Measurements from ENCODE around the gene TEX44.
"Not testable (repeated sequence)": the region's sequence is repeated elsewhere in the genome, so short reads cannot be mapped to it uniquely, and the experiment has no call there.

TEX44 gene

GRCh38 chr2:231571661-231572191 is 20.9 kb upstream of the TEX44 start:
- no peak for DNase-seq

GRCh38 chr2:231573096-231573495 is 19.6 kb upstream of the TEX44 start:
- no peak for DNase-seq

- DNase-seq = no peak
These were observed 18.8 kb upstream of the TEX44 start for GRCh38 chr2:231573698-231574421.

GRCh38 chr2:231575612-231576256 is 16.9 kb upstream of the TEX44 start:
- DNase-seq = no peak

- DNase-seq = no peak
These were observed 16.2 kb upstream of the TEX44 start for GRCh38 chr2:231576465-231576864.

- not testable (repeated sequence) for DNase-seq
These were observed 14.0 kb upstream of the TEX44 start for GRCh38 chr2:231578655-231579054.

- no peak for DNase-seq
These were observed 13.1 kb upstream of the TEX44 start for GRCh38 chr2:231579560-231579959.

GRCh38 chr2:231581328-231581727 is 11.3 kb upstream of the TEX44 start:
- no peak for DNase-seq

GRCh38 chr2:231583982-231584381 is 8.7 kb upstream of the TEX44 start:
- no peak for DNase-seq

GRCh38 chr2:231587744-231588143 is 4.9 kb upstream of the TEX44 start:
- not testable (repeated sequence) for DNase-seq

- no peak for DNase-seq
These were observed 3.0 kb upstream of the TEX44 start for GRCh38 chr2:231589656-231590055.

- no peak for DNase-seq
These were observed 2.0 kb upstream of the TEX44 start for GRCh38 chr2:231590614-231591013.

- DNase-seq = no peak
These were observed 1.0 kb downstream of the TEX44 start for GRCh38 chr2:231593666-231594065.

- peak; percentile 30 to 48 for DNase-seq
These were observed 4.4 kb downstream of the TEX44 start for GRCh38 chr2:231597014-231597611.

GRCh38 chr2:231597627-231598026 is 5.0 kb downstream of the TEX44 start:
- no peak for DNase-seq

GRCh38 chr2:231600619-231601355 is 8.1 kb downstream of the TEX44 start:
- no peak for DNase-seq

- DNase-seq = peak; percentile 44 to 57
These were observed 8.9 kb downstream of the TEX44 start for GRCh38 chr2:231601356-231602229.

GRCh38 chr2:231602859-231603467 is 10.3 kb downstream of the TEX44 start:
- no peak for DNase-seq

GRCh38 chr2:231604101-231604684 is 11.5 kb downstream of the TEX44 start:
- peak; percentile 87 to 94 for DNase-seq

GRCh38 chr2:231604685-231605606 is 12.3 kb downstream of the TEX44 start:
- DNase-seq = peak; percentile 98 to 99

All from hippocampal formation (tissue), 2 donors.